HG03521 (cell line): ENCODE data around the gene DRC7.
"Not testable (repeated sequence)": the region's sequence is repeated elsewhere in the genome, so short reads cannot be mapped to it uniquely, and the experiment has no call there.

Experiments
- ATAC-seq: cut with Tn5 transposase; IDR thresholded peaks from one replicate; pipeline ENCODE4 v1.9.1; 2021; ENCODE audit warnings: mild to moderate bottlenecking, moderate library complexity; ENCODE audit not compliant: unreplicated experiment

Gene DRC7

GRCh38 chr16:57711993-57712392 lies 17.4 kb downstream of the DRC7 start:
- no peak for ATAC-seq

- not testable (repeated sequence) for ATAC-seq
Measured at GRCh38 chr16:57712569-57712968, 18.0 kb downstream of the DRC7 start.

- no peak for ATAC-seq
Measured at GRCh38 chr16:57713596-57713995, 19.0 kb downstream of the DRC7 start.

- no peak for ATAC-seq
Measured at GRCh38 chr16:57714047-57714446, 19.4 kb downstream of the DRC7 start.

- ATAC-seq: no peak
Measured at GRCh38 chr16:57720142-57720575, 25.6 kb downstream of the DRC7 start.

- ATAC-seq: no peak
Measured at GRCh38 chr16:57721356-57722209, 27.0 kb downstream of the DRC7 start.

GRCh38 chr16:57722210-57722499 lies 27.5 kb downstream of the DRC7 start:
- ATAC-seq: no peak

- ATAC-seq: no peak
Measured at GRCh38 chr16:57722651-57723050, 28.0 kb downstream of the DRC7 start.

- ATAC-seq: no peak
Measured at GRCh38 chr16:57723170-57723569, 28.6 kb downstream of the DRC7 start.

GRCh38 chr16:57724531-57724930 lies 29.9 kb downstream of the DRC7 start:
- no peak for ATAC-seq

GRCh38 chr16:57725151-57725550 lies 30.5 kb downstream of the DRC7 start:
- no peak for ATAC-seq

GRCh38 chr16:57725554-57725953 lies 30.9 kb downstream of the DRC7 start:
- no peak for ATAC-seq

- no peak for ATAC-seq
Measured at GRCh38 chr16:57725976-57726375, 31.4 kb downstream of the DRC7 start.

- no peak for ATAC-seq
Measured at GRCh38 chr16:57726433-57726947, 31.9 kb downstream of the DRC7 start.

- no peak for ATAC-seq
Measured at GRCh38 chr16:57727610-57728009, 33.0 kb downstream of the DRC7 start.

GRCh38 chr16:57728336-57729181 lies 34.0 kb downstream of the DRC7 start:
- ATAC-seq: no peak

GRCh38 chr16:57729182-57729484 lies 34.5 kb downstream of the DRC7 start:
- no peak for ATAC-seq

GRCh38 chr16:57729852-57730251 lies 35.2 kb downstream of the DRC7 start:
- ATAC-seq: not testable (repeated sequence)

GRCh38 chr16:57730771-57731730 lies 36.4 kb downstream of the DRC7 start:
- ATAC-seq: no peak

GRCh38 chr16:57732037-57732436 lies 37.4 kb downstream of the DRC7 start:
- ATAC-seq: no peak

- no peak for ATAC-seq
Measured at GRCh38 chr16:57732714-57733113, 38.1 kb downstream of the DRC7 start.
